ENCODE measurements around the gene C3.

Gene C3

DNA sequence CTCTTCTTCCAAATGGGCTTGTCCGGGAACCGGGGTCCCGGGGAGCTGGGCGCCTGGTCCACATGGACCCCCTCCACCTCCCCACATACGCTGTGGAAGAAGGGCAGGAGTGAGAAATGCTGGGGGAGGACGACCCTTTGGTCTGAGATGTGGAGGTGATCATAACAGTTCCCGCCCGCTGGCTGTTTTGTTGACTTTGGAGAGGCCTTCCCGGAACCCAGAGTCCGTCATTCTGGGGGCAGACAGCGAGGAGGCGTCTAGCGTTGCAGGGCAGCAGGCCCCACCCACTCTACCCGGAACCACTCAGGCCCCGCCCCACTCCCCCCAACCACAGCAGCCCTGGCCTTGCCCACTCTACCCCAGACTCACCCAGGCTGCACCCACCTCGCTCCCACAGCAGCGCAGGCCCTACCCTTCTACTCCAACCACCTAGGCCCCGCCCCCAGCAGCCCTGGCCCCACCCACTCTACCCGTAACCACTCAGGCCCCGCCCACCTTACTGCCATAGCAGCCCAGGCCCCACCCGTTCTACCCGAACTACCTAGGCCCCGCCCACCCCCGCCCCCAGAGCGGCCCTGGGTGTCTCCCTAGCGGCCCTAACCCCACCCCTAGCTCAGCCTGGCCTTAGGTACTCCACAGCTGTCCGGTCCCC is 9.8 kb upstream of the C3 start:
- DNase-seq, result peak; percentile 57

DNA sequence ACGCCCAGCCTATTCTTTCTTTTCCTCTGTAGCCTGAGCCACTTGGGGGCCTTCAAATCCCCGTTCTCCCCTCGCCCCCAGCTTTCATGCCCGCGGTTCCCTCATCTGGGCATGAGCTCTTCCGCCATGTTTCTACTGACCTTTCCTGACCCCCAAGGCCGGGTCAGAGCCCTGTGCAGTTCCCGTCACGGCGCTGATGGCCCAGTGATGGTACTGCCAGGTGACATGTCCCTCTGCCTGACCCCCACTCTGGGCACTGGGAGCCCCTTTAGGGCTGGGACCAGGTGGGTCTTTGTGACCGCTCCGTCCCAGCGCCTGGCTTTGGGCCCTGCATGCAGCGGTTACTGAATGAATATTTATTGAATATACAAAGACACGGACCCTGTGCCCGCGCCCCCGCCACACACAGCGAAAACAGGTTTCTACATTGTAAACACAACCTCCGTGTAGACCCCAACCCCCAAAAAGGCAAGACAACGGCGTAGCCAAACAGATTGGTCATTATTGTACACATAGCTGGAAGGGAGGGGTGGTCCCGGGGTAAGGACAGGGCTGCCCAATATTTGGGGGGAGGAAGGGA is 9.2 kb upstream of the C3 start:
- DNase-seq, result no peak

DNA sequence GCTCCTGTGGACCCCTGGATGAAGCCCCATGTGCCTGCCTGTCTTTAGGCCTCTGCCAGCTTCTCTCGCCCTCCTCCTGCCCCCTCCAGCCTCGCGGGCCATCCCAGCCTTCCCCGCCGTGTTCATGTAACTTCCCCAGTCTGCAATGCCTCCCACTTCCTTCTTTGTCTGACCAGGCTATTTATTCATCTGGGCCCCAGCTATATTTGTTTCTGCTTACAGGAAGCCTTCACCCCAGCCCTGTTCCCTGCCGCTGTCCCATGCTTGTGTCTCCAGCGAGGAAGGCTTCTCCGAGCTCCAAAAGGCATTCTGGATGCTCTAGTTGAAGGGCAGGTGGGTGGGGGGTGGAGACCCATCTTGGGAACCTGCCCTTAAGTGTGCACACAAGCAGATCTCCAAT is 7.9 kb upstream of the C3 start:
- peak; percentile 82 for DNase-seq

DNA sequence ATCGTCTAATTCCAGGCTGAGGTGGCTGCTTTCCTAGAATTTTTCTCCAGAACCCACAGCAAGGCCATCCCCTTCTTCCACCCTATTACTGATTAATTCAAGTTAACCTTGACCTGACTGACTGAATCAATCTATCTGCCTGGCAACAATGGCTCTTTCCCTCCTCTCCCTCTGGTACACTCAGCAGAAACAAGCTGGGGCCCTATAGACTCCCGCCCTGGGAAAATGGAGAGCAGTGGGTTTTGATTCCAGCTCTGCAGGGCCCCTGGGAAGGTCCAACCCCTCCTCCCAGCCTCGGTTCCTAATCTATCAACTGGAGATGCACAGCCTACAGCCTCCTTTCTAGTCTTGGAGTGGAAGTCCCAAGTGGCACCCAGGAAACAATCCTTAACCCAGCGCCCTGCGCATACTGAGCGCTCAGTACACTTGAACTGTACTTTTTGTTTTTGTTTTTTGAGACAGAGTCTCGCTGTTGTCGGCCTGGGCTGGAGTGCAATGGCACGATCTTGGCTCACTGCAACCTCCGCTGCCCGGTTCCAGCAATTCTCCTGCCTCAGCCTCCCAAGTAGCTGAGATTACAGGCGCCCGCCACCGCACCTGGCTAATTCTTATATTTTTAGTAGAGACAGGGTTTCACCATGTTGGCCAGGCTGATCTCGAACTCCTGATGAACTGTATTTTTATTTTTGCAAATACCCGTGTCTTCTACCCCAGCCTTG is 5.2 kb upstream of the C3 start:
- DNase-seq, result no peak

DNA sequence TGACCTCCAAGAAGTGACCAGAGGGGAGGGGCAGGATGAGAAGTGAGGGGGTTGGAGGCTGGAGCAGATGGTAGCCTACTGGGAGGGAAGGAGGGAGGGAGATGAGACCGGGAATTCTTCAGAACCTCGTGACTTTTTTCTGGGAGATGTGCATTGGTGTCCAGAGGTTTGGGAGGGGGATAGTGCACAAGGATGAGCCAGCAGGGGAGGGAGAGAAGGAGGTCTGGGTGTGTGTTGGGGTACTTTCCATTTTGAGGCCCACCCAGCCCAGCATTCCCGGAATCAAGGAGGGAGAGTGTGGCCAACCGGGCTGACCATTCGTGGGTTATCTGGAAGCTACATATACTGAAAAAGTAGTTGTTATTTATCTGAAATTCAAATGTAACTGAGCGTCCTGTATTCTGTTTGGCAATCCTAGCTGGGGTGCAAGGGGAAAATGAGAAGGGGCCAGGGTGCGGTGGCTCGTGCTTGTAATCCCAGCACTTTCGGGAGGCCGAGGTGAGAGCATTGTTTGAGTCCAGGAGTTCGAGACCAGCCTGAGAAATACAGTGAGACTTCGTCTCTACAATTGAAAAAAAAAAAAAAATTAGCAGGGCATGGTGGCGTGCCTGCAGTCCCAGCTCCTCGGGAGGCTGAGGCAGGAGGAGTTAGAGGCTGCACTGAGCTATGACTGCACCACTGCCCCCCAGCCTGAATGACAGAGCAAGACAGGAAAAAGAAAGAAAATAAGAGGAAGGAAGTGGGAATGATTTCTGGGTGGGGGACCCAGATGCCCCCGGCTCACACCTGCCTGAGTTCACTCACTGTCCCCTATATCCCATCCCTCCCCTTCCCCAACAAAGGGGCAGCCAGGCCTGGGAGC is 4.4 kb upstream of the C3 start:
- DNase-seq, result no peak

DNA sequence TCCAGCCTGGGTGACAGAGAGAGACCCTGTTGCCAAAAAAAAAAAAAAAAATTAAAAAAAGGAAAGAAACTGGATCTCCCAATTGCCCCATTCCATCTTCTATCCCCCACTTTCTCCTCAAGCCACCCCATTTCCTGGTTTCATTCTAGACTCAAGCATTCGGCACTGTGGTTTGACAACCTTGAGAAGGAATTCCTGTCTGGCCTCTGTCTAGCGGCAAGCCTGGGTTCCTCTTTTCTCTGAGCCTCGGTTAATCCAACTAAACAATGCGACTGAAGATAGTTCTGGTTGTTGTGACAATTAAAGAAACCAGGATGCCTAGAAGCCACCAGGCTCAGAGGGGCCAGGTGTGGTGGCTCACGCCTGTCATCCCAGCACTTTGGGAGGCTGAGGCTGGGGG is 3.3 kb upstream of the C3 start:
- DNase-seq, result peak; percentile 40

DNA sequence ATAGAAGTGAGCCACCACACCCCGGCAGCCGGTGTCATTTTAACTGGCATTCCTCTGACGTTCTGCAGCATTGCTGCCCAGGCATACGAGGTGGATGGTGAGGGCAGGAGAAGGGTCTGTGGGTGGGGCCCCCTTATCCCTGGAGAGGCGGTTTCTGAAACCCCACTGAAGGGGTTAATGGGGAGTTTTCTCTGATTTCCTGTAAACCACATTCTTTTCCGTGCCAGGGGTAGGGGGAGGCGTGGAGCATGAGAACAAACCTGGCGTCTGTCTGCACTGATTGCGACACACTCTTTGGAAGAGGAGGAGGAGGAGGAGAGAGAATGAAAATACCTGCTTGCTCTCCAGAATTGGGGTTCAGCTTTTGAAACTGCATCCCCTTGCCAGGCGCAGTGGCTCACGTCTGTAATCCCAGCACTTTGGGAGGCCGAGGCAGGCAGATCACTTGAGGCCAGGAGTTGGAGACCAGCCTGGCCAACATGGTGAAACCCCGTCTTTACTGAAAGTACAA is 2.7 kb upstream of the C3 start:
- DNase-seq, result no peak

DNA sequence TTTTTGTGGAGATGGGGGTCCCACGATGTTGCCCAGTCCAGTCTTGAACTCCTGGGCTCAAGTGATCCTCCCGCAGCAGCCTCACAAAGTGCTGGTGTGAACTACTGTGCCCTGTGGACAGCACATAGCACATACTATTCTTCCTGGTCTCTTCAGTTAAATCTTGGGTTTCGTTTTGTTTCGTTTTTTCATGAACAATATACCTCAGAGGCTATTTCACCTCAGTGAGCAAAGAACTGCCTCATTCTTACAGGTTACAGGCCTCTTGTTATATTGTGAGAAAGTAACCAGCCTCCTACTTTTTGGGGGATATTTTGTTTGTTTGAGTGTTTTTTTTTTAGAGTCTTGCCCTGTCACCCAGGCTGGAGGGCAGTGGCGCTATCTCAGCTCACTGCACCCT is 1.3 kb upstream of the C3 start:
- peak; percentile 8 for DNase-seq

DNA sequence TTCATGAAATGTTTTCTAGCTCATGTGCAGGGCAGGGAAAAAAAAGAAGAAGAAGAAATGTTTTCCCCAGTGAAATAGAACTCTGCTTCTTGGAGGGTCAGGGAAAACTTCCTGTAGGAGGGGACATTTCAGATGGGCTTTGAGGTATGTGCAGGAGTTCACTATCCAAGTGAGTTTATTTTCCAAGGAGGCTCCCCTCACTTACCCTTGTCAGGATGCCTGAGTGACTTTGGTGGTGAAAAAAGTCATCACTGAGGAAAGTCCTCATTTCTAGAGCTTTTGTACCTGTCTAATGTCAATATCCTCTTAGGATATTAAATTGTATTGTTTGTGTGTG is 656 bp upstream of the C3 start:
- DNase-seq, result peak; percentile 63

DNA sequence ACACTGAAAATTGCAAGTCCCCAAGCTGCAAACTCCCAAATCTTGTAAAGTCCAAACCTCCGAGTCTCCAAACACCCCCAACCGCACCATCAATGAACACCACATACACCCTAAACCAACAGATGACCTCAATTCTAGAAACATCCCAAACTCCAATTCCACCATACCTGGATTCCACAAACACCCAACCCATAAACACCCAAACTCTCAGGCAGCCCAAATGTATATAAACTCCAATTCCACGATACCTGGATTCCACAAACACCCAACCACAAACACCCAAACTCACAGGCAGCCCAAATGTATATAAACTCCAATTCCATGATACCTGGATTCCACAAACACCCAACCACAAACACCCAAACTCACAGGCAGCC is 470 bp downstream of the C3 start:
- no peak for DNase-seq

DNA sequence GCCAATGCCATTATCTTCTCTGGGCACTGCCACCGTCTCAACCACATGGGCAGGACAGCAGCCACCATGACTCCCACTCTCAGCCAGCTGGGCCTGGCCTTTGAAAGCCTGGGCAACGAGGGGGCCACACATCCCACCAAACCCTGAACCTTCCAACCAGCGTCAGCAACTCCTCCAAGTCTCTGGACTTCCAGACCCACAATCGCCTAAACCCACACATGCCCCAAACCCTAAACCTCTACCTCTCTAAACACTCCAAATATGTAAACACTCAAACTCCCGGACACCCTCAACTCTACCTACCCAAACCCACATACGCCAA is 949 bp downstream of the C3 start:
- no peak for DNase-seq

DNA sequence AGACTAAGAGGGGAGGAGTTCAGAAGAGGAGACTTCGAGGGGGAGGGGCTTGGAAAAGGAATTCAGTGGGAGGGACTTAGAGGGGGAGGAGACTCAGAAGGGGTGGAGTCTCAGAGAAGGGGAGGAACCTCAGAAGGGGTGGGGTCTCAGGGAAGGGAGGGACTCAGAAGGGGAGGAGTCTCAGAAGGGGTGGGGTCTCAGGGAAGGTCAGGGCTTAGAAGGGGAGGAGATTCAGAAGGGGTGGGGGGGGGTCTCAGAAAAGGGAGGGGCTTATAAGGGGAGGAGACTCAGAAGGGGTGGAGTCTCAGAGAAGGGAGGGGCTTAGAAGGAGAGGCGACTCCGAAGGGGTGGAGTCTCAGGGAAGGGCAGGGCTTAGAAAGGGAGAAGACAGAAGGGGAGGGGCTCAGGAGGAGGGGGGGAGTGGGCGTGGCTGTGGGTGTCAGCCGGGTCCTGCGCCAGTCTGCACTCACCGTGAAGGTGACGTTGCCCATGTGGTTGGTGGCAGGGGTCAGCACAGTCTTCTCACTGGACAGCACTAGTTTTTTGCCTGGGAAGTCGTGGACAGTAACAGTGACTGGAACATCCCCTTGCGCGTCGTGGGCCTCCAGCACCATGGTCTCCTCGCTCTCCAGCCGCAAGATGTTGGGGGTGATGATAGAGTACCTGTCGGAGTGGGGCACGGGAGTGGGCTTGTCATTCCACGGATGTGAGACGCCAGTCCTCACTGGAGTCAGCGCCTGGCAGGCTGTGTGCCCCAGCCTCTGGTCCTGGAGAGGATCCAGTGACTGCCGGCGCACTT is 1.5 kb downstream of the C3 start:
- peak; percentile 32 for DNase-seq

DNA sequence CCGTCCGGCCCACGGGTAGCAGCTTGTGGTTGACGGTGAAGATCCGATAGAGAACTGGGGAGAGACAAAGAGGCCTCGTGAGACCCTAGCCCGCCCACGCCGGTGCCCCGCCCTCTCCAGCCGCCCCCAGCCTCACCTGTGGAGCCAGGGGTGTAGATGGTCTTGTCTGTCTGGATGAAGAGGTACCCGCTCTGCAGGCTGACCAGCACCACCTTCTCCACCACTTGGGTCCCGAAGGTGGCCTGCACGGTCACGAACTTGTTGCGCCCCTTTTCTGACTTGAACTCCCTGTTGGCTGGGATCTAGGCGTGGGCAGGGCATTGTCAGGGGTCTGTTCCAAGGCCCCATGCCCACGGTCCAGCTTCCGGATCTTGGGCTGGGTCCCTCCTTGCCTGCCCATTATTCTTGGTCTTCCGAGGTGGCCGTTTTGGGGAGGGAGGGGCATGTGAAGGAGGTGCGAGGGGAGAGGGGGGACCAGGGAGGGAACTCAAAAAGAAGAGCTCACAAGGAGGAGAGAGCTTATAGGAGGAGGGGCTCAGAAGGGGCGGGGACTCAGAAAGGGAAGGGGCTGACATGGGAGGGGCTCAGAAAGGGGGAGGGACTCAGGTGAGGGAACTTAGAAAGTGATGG is 2.2 kb downstream of the C3 start:
- DNase-seq, result no peak

DNA sequence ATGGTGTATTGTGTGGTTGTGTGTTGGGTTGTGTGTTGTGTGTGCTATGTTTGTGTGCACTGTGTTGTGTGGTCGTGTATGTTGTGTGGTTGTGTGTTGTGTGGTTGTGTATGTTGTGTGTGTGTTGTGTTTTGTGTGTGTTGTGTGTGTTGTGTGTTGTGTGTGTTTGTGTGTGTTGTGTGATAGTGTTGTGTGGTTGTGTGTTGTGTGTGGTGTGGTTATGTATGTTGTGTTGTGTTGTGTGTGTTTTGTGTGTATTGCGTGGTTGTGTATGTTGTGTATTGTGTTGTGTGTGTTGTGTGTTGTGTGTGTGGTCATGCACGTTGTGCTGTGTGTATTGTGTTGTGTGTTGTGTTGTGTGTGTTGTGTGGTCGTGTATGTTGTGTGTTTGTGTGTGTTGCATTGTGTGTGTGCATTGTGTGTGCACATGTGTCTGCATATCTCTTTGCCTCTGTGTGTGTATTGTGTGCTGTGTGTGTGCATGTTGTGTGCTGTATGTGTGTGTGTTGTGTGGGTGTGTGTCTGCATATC is 2.9 kb downstream of the C3 start:
- no peak for DNase-seq

DNA sequence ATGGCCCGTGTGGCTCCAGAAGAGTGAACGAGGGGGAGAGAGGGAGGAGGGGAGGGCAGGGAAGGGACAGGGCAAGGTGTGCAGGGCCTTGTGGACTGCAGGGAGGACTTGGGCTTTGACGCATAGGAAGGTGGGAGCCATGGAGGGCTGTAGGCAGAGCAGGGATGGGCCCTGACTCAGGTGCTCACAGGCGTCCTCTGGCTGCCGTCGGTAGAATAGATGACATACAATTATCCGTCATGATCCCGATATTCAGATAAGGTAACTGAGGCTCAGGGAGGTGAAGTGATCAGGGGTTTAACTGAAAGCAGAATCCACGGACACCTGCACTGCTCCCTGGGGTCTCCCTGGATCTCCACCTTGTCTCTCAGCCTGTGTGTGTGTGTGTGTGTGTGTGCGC is 3.4 kb downstream of the C3 start:
- no peak for DNase-seq

DNA sequence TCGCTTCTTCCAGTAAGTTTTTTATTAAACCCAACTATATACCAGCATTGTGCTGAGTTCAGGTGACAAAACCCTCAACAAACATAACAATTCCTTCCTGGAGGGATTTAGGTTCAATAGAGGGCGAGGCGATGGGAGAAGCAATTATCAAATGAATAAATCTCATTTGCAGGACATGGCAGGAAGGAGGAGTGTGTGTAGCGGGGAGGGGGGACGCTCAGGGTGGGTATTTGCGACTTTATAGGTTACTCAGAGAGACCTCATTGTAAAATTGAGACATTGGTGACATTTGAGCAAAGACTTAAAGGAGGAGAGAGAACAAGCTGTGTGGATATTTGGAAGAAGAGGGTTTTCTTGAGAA is 3.9 kb downstream of the C3 start:
- DNase-seq, result no peak

DNA sequence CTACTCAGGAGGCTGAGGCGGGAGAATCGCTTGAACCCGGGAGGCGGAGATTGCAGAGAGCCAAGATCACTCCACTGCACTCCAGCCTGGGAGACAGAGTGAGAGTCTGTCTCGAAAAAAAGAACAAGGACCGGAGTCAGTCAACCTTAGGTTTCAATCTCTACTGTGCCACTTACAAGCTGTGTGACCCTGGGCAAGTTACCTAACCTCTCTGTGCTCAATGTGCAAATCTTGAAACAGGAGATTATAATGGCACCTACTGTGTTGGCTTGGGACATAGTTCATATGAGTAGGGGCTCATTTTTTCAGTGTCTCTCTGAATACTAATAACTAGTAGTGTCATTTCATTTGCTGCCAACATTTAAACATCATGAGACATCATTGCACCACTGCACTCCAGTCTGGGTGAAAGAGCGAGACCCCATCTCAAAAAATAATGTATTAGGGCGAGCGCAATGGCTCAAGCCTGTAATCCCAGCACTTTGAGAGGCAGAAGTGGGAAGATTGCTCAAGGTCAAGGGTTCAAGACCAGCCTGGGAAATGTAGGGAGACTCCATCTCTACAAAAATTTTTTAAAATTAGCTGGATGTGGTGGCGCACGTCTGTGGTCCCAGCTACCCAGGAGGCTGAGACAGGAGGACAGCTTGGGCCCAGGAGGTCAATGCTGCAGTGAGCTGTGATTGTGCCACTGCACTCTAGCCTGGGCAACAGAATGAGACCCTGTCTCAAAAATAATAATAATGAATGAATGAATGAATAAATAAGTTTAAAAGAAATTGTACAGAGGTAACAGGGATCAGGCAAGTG is 5.5 kb downstream of the C3 start:
- no peak for DNase-seq

DNA sequence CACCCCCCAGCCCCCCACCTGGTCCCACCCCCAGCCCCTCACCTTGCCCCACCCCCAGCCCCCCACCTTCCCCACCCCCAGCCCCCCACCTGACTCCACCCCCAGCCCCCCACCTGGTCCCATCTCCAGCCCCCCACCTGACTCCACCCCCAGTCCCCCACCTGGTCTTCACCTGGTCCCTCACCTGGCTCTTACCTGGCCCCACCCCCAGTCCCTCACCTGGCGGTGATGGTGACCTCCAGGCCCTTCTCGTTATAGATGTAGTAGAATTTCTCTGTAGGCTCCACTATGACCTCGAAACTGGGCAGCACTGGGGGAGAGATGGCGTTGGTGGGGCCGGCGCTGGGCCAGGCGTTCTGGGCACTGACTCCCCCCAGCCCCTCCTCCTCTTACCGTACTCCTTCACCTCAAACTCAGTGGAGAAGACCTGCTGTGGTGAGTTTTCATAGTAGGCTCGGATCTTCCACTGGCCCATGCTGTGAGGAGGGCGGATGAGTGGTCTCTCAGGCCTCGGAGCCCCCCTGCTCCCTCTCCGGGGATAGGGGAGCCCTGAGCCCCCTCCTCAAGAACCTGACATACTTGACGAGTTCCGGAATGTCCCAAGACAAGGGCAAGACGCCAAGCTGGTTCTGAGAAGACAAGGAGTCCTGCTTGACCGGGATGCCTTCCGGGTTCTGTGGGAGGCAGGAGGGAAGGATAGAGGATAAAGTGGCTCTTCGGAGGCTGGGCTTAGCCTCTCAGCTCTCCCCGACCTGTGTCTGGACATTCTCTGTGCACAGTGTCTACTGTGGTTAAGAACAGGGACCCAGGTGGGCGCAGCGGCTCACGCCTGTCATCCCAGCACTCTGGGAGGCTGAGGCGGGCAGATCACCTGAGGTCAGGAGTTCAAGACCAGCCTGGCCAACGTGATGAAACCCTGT is 6.4 kb downstream of the C3 start:
- no peak for DNase-seq

DNA sequence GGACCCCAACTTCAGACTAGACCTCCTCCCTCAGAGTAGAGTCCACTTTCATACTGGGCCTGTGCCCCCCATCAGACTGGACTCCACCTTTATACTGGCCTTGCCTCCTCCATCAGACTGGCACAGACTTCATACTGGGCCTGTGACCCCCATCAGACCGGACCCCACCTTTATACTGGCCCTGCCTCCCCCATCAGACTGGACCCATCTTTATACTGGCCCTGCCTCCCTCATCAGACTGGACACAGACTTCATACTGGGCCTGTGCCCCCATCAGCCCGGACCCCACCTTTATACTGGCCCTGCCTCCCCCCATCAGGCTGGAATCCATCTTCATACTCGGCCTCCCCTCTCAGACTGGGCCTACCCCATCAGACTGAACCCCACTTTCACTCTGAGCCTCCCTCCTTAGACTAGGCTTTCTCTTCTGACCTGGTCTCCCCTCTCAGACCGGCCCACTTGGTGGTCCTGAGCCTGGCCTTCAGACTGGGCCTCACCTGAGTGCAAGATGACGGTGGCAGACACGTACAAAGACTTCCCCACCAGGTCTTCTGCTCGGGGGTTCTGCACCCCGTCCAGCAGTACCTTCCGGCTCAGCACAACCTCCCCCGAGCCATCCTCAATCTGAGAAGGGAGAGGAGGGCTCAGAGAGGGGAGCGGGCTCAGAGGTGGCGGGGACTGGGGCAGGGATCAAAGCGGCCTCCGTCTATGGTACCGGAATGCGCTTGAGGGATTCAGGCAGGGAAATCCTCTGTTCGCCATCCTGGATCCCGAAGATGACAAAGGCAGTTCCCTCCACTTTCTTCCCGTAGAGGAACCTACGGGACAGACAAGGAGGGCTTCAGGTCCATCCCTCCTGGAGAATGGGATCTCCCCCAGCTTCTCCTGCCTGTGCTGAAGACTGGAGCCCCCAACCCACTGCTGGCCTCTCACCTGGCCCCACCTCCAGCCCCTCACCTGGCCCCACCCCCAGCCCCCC is 7.5 kb downstream of the C3 start:
- DNase-seq, result no peak
